H9 (cell line): Measurements from ENCODE around the gene LRIT1. TPM values are rescaled to one million over a fixed set of nuclear protein-coding genes. Genes with fewer than 3 reads are reported as not detected.

Experiments used
- DNase-seq: peaks from one replicate; pipeline ENCODE4 v3.0.0-alpha.2; 2017
- H2AFZ ChIP-seq: one replicate; pipeline ENCODE4 v1.6.1; 2013; ENCODE audit warnings: mild to moderate bottlenecking, low read length, control low read depth, moderate library complexity
- H2AK5ac ChIP-seq: 2 replicates; pipeline ENCODE4 v1.6.1; 2013; ENCODE audit warnings: low read length, control low read depth, mixed read lengths; ENCODE audit not compliant: insufficient read length
- H2BK120ac ChIP-seq: one replicate; pipeline ENCODE4 v1.6.1; 2013; ENCODE audit warnings: low read depth, mild to moderate bottlenecking, low read length, control low read depth, inconsistent platforms; ENCODE audit not compliant: poor library complexity, severe bottlenecking
- H2BK12ac ChIP-seq: 2 replicates; pipeline ENCODE4 v1.6.1; 2013; ENCODE audit warnings: low read length, control low read depth, mixed read lengths, low read depth; ENCODE audit not compliant: insufficient read length
- H2BK15ac ChIP-seq: 2 replicates; pipeline ENCODE4 v1.6.1; 2013; ENCODE audit warnings: low read depth, low read length, control low read depth
- H2BK20ac ChIP-seq: one replicate; pipeline ENCODE4 v1.6.1; 2013; ENCODE audit warnings: low read depth, mild to moderate bottlenecking, low read length, control low read depth, inconsistent platforms; ENCODE audit not compliant: poor library complexity, severe bottlenecking
- H2BK5ac ChIP-seq: 2 replicates; pipeline ENCODE4 v1.6.1; 2013; ENCODE audit warnings: low read length, control low read depth, mixed read lengths; ENCODE audit not compliant: insufficient read length
- H3K14ac ChIP-seq: 2 replicates; pipeline ENCODE4 v1.6.1; 2013; ENCODE audit warnings: low read length, control low read depth; ENCODE audit not compliant: insufficient read depth
- H3K18ac ChIP-seq: 2 replicates; pipeline ENCODE4 v1.6.1; 2013; ENCODE audit warnings: low read depth, mild to moderate bottlenecking, mixed read lengths, low read length, control low read depth; ENCODE audit not compliant: insufficient read length
- H3K23ac ChIP-seq: 2 replicates; pipeline ENCODE4 v1.6.1; 2013; ENCODE audit warnings: low read length, control low read depth, mixed read lengths, low read depth; ENCODE audit not compliant: insufficient read length
- H3K23me2 ChIP-seq: 2 replicates; pipeline ENCODE4 v1.6.1; 2013; ENCODE audit warnings: low read depth, mild to moderate bottlenecking, mixed read lengths, low read length, control low read depth; ENCODE audit not compliant: insufficient read length, poor library complexity, severe bottlenecking
- H3K27ac ChIP-seq: 2 replicates; pipeline ENCODE4 v1.5.1; 2013; ENCODE audit warnings: low read length, control low read depth, mixed read lengths, low read depth; ENCODE audit not compliant: insufficient read length
- H3K27me3 ChIP-seq: 2 replicates; pipeline ENCODE4 v1.6.1; 2013; ENCODE audit warnings: low read length, control low read depth, inconsistent platforms; ENCODE audit not compliant: insufficient read depth
- H3K4ac ChIP-seq: 2 replicates; pipeline ENCODE4 v1.6.1; 2013; ENCODE audit warnings: low read depth, mild to moderate bottlenecking, control low read depth, inconsistent platforms, low read length, moderate library complexity
- H3K4me1 ChIP-seq: 2 replicates; pipeline ENCODE4 v1.6.1; 2013; ENCODE audit warnings: low read length, control low read depth, inconsistent platforms; ENCODE audit not compliant: insufficient read depth
- H3K4me2 ChIP-seq: 2 replicates; pipeline ENCODE4 v1.6.1; 2013; ENCODE audit warnings: low read length, control low read depth, mixed read lengths; ENCODE audit not compliant: insufficient read length, insufficient read depth
- H3K56ac ChIP-seq: 2 replicates; pipeline ENCODE4 v1.6.1; 2013; ENCODE audit warnings: low read depth, mild to moderate bottlenecking, mixed read lengths, low read length, control low read depth; ENCODE audit not compliant: insufficient read length
- H3K79me1 ChIP-seq: 2 replicates; pipeline ENCODE4 v1.6.1; 2013; ENCODE audit warnings: low read depth, mild to moderate bottlenecking, moderate library complexity, low read length, control low read depth, inconsistent platforms; ENCODE audit not compliant: insufficient read depth, poor library complexity, severe bottlenecking
- H3K79me2 ChIP-seq: 2 replicates; pipeline ENCODE4 v1.6.1; 2013; ENCODE audit warnings: low read length, control low read depth, inconsistent platforms; ENCODE audit not compliant: insufficient read depth
- H3K9ac ChIP-seq: 2 replicates; pipeline ENCODE4 v1.6.1; 2013; ENCODE audit warnings: low read length, control low read depth, mixed read lengths; ENCODE audit not compliant: insufficient read length; ENCODE audit errors: extremely low read depth
- H3K9me3 ChIP-seq: one replicate; pipeline ENCODE4 v1.6.1; 2013; ENCODE audit warnings: low read depth, low read length, inconsistent platforms; ENCODE audit not compliant: control insufficient read depth
- H3T11ph ChIP-seq: one replicate; pipeline ENCODE4 v1.6.1; 2013; ENCODE audit warnings: mild to moderate bottlenecking, low read length, control low read depth, inconsistent platforms
- H4K20me1 ChIP-seq: one replicate; pipeline ENCODE4 v1.6.1; 2013; ENCODE audit not compliant: control insufficient read depth, insufficient read length, insufficient read depth
- H4K5ac ChIP-seq: 2 replicates; pipeline ENCODE4 v1.6.1; 2013; ENCODE audit warnings: low read depth, mild to moderate bottlenecking, mixed read lengths, low read length, control low read depth; ENCODE audit not compliant: insufficient read length
- H4K8ac ChIP-seq: replicated peaks from 2 replicates; pipeline ENCODE4 v1.6.1; 2013; ENCODE audit warnings: low read length, control low read depth, mixed read lengths, low read depth; ENCODE audit not compliant: insufficient read length
- H4K91ac ChIP-seq: 2 replicates; pipeline ENCODE4 v1.6.1; 2013; ENCODE audit warnings: low read depth, mild to moderate bottlenecking, moderate library complexity, mixed read lengths, low read length, control low read depth; ENCODE audit not compliant: insufficient read length
- H3K27ac Mint-ChIP-seq, 3 experiments: 2 replicates in 2 of 3; 3 replicates in 1 of 3; pipeline ENCODE4 v1.8.0; 2020 to 2021; ENCODE audit warnings: mixed read lengths in 3 of 3, mild to moderate bottlenecking in 1 of 3, moderate library complexity in 1 of 3
- H3K27me3 Mint-ChIP-seq: 2 replicates; pipeline ENCODE4 v1.8.0; 2021; ENCODE audit warnings: low read depth, mild to moderate bottlenecking, moderate library complexity, mixed read lengths
- H3K36me3 Mint-ChIP-seq, 3 experiments: 2 replicates in 2 of 3; 3 replicates in 1 of 3; pipeline ENCODE4 v1.8.0; 2020 to 2021; ENCODE audit warnings: low read depth in 3 of 3, mixed read lengths in 3 of 3; ENCODE audit not compliant: insufficient read depth in 1 of 3
- H3K4me1 Mint-ChIP-seq, 2 experiments: 2 replicates each; pipeline ENCODE4 v1.8.0; 2020; ENCODE audit warnings: mixed read lengths in 2 of 2
- H3K4me3 Mint-ChIP-seq, 2 experiments: 2 replicates in 1 of 2; 3 replicates in 1 of 2; pipeline ENCODE4 v1.8.0; 2020 to 2021; ENCODE audit warnings: mild to moderate bottlenecking in 2 of 2, mixed read lengths in 2 of 2, moderate library complexity in 1 of 2
- H3K9me3 Mint-ChIP-seq, 2 experiments: 2 replicates in 1 of 2; 3 replicates in 1 of 2; pipeline ENCODE4 v1.8.0; 2020; ENCODE audit warnings: mild to moderate bottlenecking in 2 of 2, mixed read lengths in 2 of 2, moderate library complexity in 1 of 2
- CTCF ChIP-seq: fragments of 200-600 bp; sonication (generic); conservative IDR thresholded peaks from 3 replicates; pipeline ENCODE4 v1.8.0; 2021; ENCODE audit warnings: antibody characterized with exemption, mild to moderate bottlenecking
- WGBS: extraction: QIAGEN DNeasy Blood & Tissue Kit; methylation state at CpG from one replicate; pipeline ENCODE4 v1.1.7; 2013; ENCODE audit warnings: missing lambda C conversion rate, low lambda C conversion rate, mixed read lengths; ENCODE audit not compliant: insufficient read length; ENCODE audit errors: extremely low coverage; 5-methylcytosine and 5-hydroxymethylcytosine counted together
- total RNA-seq: library from RNA; stranded (reverse); gene quantifications from 2 replicates; pipeline ENCODE4 v1.2.1, GENCODE V29; 2021

Gene LRIT1
- total RNA-seq, 1 experiment from 2014 or later = not detected

- Histone ChIP-seq H3K56ac (no peak overlapping the region), H3K23ac (no peak overlapping the region), H3K4me1 (no peaks in the 10 kb centered on the region), H2BK5ac (no peak overlapping the region), H3T11ph (no peak overlapping the region), H3K4me2 (no peak overlapping the region), H4K8ac (no peak overlapping the region), H2AFZ (no peak overlapping the region), H2BK120ac (no peak overlapping the region), H3K27ac (no peak overlapping the region), H3K27me3 (no peaks in the 10 kb centered on the region), H4K91ac (no peak overlapping the region), H3K9me3 (no peaks in the 10 kb centered on the region), H3K14ac (no peak overlapping the region), H3K18ac (no peak overlapping the region), H2BK12ac (no peak overlapping the region), H3K79me2 (no peaks in the 10 kb centered on the region), H4K5ac (no peak overlapping the region), H3K23me2 (no peaks in the 10 kb centered on the region), H2BK20ac (no peak overlapping the region), H4K20me1 (no peaks in the 10 kb centered on the region), H2BK15ac (no peak overlapping the region), H3K9ac (no peak overlapping the region), H2AK5ac (no peak overlapping the region), H3K4ac (no peak overlapping the region), H3K79me1 (no peaks in the 10 kb centered on the region)
- Mint-ChIP-seq H3K9me3 (peaks cover 3 to 5% of the 10 kb centered on the region in 2 experiments; a peak in 4 of 5 replicates), H3K27ac (no peak overlapping the region), H3K4me3 (no peak overlapping the region), H3K4me1 (no peaks in the 10 kb centered on the region), H3K36me3 (peaks cover 0 to 4% (median 2%) of the 10 kb centered on the region in 3 experiments; a peak in 3 of 7 replicates), H3K27me3 (peaks cover 4% of the 10 kb centered on the region)
- no CpG with 5 or more reads among the region's 11 CpGs for WGBS
- DNase-seq = no peak
- TF ChIP-seq CTCF = no peak
Measured at GRCh38 chr10:84185526-84186175, 55.7 kb downstream of the LRIT1 start.
